Natural killer cell (primary cell): ENCODE data around the gene LCA5. TPM values are rescaled to one million over a fixed set of nuclear protein-coding genes. Genes with fewer than 3 reads are reported as not detected.

Experiments
- ATAC-seq, 3 donors: fragments of 150-1000 bp in 2 of 3; fragments of 200-7000 bp in 1 of 3; cut with Tn5 transposase; 1 replicate in 1 of 3; 2 replicates in 2 of 3; pipeline ENCODE4 v1.10.0; 2021; ENCODE audit warnings: mild to moderate bottlenecking in 2 of 3, moderate library complexity in 2 of 3
- DNase-seq, 2 donors: peaks; one replicate each; pipeline versions ENCODE4 v3.0.0 to v3.0.0-alpha.2; 2013 to 2021; ENCODE audit warnings: mixed read lengths in 1 of 2
- H3K27ac ChIP-seq: one replicate; pipeline ENCODE4 v1.5.1; 2013; ENCODE audit warnings: mild to moderate bottlenecking, low read length
- H3K27me3 ChIP-seq: one replicate; pipeline ENCODE4 v1.6.1; 2013; ENCODE audit warnings: low read length; ENCODE audit not compliant: control insufficient read depth, insufficient read depth
- H3K36me3 ChIP-seq: one replicate; pipeline ENCODE4 v1.6.1; 2013; ENCODE audit warnings: low read length; ENCODE audit not compliant: control insufficient read depth, insufficient read depth
- H3K4me1 ChIP-seq: one replicate; pipeline ENCODE4 v1.6.1; 2013; ENCODE audit warnings: low read length; ENCODE audit not compliant: control insufficient read depth, insufficient read depth
- H3K4me3 ChIP-seq: one replicate; pipeline ENCODE4 v1.5.1; 2013; ENCODE audit warnings: low read length
- H3K9me3 ChIP-seq: one replicate; pipeline ENCODE4 v1.6.1; 2013; ENCODE audit warnings: low read length; ENCODE audit not compliant: control insufficient read depth, insufficient read depth
- H3K27ac Mint-ChIP-seq, 2 donors: one replicate each; pipeline ENCODE4 v1.8.0; 2022; ENCODE audit warnings: mild to moderate bottlenecking in 2 of 2, mixed read lengths in 2 of 2, moderate library complexity in 1 of 2
- H3K27me3 Mint-ChIP-seq, 2 donors: one replicate each; pipeline ENCODE4 v1.8.0; 2022; ENCODE audit warnings: low read depth in 2 of 2, mixed read lengths in 2 of 2
- H3K36me3 Mint-ChIP-seq: one replicate; pipeline ENCODE4 v1.8.0; 2022; ENCODE audit warnings: mixed read lengths
- H3K4me1 Mint-ChIP-seq, 2 donors: one replicate each; pipeline ENCODE4 v1.8.0; 2022; ENCODE audit warnings: mixed read lengths in 2 of 2
- H3K4me3 Mint-ChIP-seq: one replicate; pipeline ENCODE4 v1.8.0; 2022; ENCODE audit warnings: mild to moderate bottlenecking, moderate library complexity, mixed read lengths
- H3K9me3 Mint-ChIP-seq, 2 donors: one replicate each; pipeline ENCODE4 v1.8.0; 2022; ENCODE audit warnings: mixed read lengths in 2 of 2
- WGBS: methylation state at CpG from one replicate; pipeline ENCODE4 v1.1.7; 2013; ENCODE audit warnings: missing lambda C conversion rate; ENCODE audit not compliant: insufficient coverage; 5-methylcytosine and 5-hydroxymethylcytosine counted together
- intact Hi-C: fragments of 100-400 bp; cut with micrococcal nuclease; formaldehyde crosslinking; loops from one replicate; pipeline ENCODE4 v1.14.2; 2022
- total RNA-seq, 4 donors: library from RNA; stranded (reverse); fragments of 120-200 nt in 1 of 4; gene quantifications; one replicate each; pipeline versions ENCODE4 v1.2.3 to v1.2.4, GENCODE V29; 2013 to 2022
- TF ChIP-seq, protein P1 (sequence below): fragments of 200-600 bp; IDR thresholded peaks from one replicate; pipeline ENCODE4 v1.8.0; 2022; ENCODE audit warnings: antibody characterized with exemption

The LCA5 gene
- total RNA-seq, 3 donors from 2014 or later (not counting 1 experiment from before 2014, with no cell fraction given) = 0.07 TPM; not detected in 2

GRCh38 chr6:79469376-79470246 lies 67.6 kb downstream of the LCA5 start:
- no peak overlapping the region for H3K27ac Mint-ChIP-seq
- ATAC-seq (no peak), DNase-seq (no peak)
- no peaks in the 10 kb centered on the region for H3K4me1 Mint-ChIP-seq
- H3K4me3 Mint-ChIP-seq = no peak overlapping the region
- H3K27me3 Mint-ChIP-seq = no peaks in the 10 kb centered on the region
- WGBS = 81% methylated on average over 4 of the region's 5 CpGs
- Histone ChIP-seq H3K27me3 (peaks cover 2% of the 10 kb centered on the region), H3K36me3 (no peaks in the 10 kb centered on the region), H3K4me1 (no peaks in the 10 kb centered on the region), H3K4me3 (no peak overlapping the region), H3K9me3 (no peaks in the 10 kb centered on the region), H3K27ac (no peak overlapping the region)
- intact Hi-C loops = no loop called here
- TF ChIP-seq, protein P1, sequence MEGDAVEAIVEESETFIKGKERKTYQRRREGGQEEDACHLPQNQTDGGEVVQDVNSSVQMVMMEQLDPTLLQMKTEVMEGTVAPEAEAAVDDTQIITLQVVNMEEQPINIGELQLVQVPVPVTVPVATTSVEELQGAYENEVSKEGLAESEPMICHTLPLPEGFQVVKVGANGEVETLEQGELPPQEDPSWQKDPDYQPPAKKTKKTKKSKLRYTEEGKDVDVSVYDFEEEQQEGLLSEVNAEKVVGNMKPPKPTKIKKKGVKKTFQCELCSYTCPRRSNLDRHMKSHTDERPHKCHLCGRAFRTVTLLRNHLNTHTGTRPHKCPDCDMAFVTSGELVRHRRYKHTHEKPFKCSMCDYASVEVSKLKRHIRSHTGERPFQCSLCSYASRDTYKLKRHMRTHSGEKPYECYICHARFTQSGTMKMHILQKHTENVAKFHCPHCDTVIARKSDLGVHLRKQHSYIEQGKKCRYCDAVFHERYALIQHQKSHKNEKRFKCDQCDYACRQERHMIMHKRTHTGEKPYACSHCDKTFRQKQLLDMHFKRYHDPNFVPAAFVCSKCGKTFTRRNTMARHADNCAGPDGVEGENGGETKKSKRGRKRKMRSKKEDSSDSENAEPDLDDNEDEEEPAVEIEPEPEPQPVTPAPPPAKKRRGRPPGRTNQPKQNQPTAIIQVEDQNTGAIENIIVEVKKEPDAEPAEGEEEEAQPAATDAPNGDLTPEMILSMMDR = no peak
- peaks cover 0 to 2% of the 10 kb centered on the region in 2 donors for H3K9me3 Mint-ChIP-seq
- H3K36me3 Mint-ChIP-seq = no peaks in the 10 kb centered on the region

DNA sequence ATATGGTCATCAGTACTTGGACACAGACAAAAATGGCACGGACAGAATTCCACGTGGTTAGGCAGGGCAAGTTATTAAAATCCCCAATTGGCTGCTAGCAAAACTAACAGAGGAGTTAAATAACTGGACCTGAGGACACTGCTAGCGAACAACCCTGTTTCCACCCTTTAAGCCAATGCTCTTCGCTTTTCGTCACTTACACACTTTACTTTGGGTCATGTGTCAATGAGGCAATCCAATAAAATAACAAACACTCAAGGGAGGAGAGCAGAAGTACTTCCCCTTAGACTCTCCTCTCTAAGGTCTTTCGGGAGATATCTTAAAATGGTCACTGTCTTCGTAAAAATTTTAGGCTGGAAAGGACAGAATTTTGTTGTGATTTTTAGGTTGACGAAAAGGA lies 68.6 kb downstream of the LCA5 start:
- Mint-ChIP-seq H3K9me3 (peaks cover 0 to 2% of the 10 kb centered on the region in 2 donors), H3K4me3 (no peak overlapping the region), H3K4me1 (no peaks in the 10 kb centered on the region), H3K27me3 (no peaks in the 10 kb centered on the region), H3K36me3 (no peaks in the 10 kb centered on the region), H3K27ac (no peak overlapping the region)
- no peaks in the 10 kb centered on the region for H3K9me3 ChIP-seq
- H3K36me3 ChIP-seq = no peaks in the 10 kb centered on the region
- H3K4me1 ChIP-seq = no peaks in the 10 kb centered on the region
- intact Hi-C loops = no loop called here
- TF ChIP-seq, protein P1 = no peak
- no peak for DNase-seq
- WGBS = 93% methylated on average over 7 of the region's 8 CpGs
- no peak overlapping the region for H3K4me3 ChIP-seq
- ATAC-seq = no peak
- peaks cover 2% of the 10 kb centered on the region for H3K27me3 ChIP-seq
- no peak overlapping the region for H3K27ac ChIP-seq

- no peaks in the 10 kb centered on the region for H3K4me1 Mint-ChIP-seq
- H3K27me3 Mint-ChIP-seq = no peaks in the 10 kb centered on the region
- no peak overlapping the region for H3K4me3 ChIP-seq
- no peaks in the 10 kb centered on the region for H3K36me3 Mint-ChIP-seq
- intact Hi-C loops = no loop called here
- H3K27ac Mint-ChIP-seq = no peak overlapping the region
- TF ChIP-seq, protein P1 = no peak
- WGBS = 39% methylated on average over 2 of the region's 2 CpGs
- DNase-seq (no peak), ATAC-seq (no peak)
- no peaks in the 10 kb centered on the region for H3K9me3 ChIP-seq
- peaks cover 0 to 2% of the 10 kb centered on the region in 2 donors for H3K9me3 Mint-ChIP-seq
- no peak overlapping the region for H3K4me3 Mint-ChIP-seq
- H3K27ac ChIP-seq = no peak overlapping the region
- H3K36me3 ChIP-seq = no peaks in the 10 kb centered on the region
- H3K27me3 ChIP-seq = peaks cover 2% of the 10 kb centered on the region
- no peaks in the 10 kb centered on the region for H3K4me1 ChIP-seq
These were observed 69.1 kb downstream of the LCA5 start for GRCh38 chr6:79468116-79468515.
